IMR-90 (cell line): ENCODE measurements around the gene PPIAL4G. TPM values are rescaled to one million over a fixed set of nuclear protein-coding genes. Genes with fewer than 3 reads are reported as not detected.
"Not testable (repeated sequence)": the region's sequence is repeated elsewhere in the genome, so short reads cannot be mapped to it uniquely, and the experiment has no call there.

ENCODE experiments used
- ATAC-seq: fragments of 200-7000 bp; cut with Tn5 transposase; 2 replicates; pipeline ENCODE4 v1.9.1; 2020; ENCODE audit warnings: low read depth, mild to moderate bottlenecking, moderate library complexity
- BruUV-seq: library from RNA; stranded (reverse); fragments of 400-500 nt; replicated peaks from 2 replicates; lab custom pipeline; 2021; lab: Mats Ljungman, UMichigan
- CTCF ChIA-PET: fragments of 300-600 bp; formaldehyde crosslinking; extraction: SDS; loops from one replicate; lab custom pipeline; 2021; ENCODE audit warnings: antibody characterized with exemption; lab: Yijun Ruan, JAX
- POLR2A ChIA-PET: fragments of 300-600 bp; sonication (Branson Sonifier 250); formaldehyde crosslinking; loops from one replicate; lab custom pipeline; 2022; ENCODE audit warnings: antibody characterized with exemption; ENCODE audit not compliant: unreplicated experiment; lab: Charles Lee
- DNase-seq: peaks from one replicate; pipeline ENCODE4 v3.0.0; 2013
- H2AFZ ChIP-seq: replicated peaks from 2 replicates; pipeline ENCODE3; 2013; ENCODE audit warnings: low read length, mild to moderate bottlenecking; ENCODE audit not compliant: poor library complexity
- H2AK5ac ChIP-seq: 2 replicates; pipeline ENCODE4 v1.6.1; 2013; ENCODE audit warnings: low read depth, low read length, inconsistent platforms
- H2AK9ac ChIP-seq: replicated peaks from 2 replicates; pipeline ENCODE3; 2013; ENCODE audit warnings: mild to moderate bottlenecking, low read depth, low read length, moderate library complexity; ENCODE audit not compliant: poor library complexity
- H2BK120ac ChIP-seq: 2 replicates; pipeline ENCODE4 v1.6.1; 2013; ENCODE audit warnings: low read depth, low read length, inconsistent platforms
- H2BK15ac ChIP-seq: 3 replicates; pipeline ENCODE4 v1.6.1; 2013; ENCODE audit warnings: low read depth, low read length, inconsistent platforms
- H2BK20ac ChIP-seq: 2 replicates; pipeline ENCODE4 v1.6.1; 2013; ENCODE audit warnings: low read depth, mild to moderate bottlenecking, inconsistent platforms, low read length, moderate library complexity
- H2BK5ac ChIP-seq: 2 replicates; pipeline ENCODE4 v1.6.1; 2013; ENCODE audit warnings: mild to moderate bottlenecking, low read depth, low read length, inconsistent platforms; ENCODE audit not compliant: poor library complexity, severe bottlenecking
- H3K14ac ChIP-seq: replicated peaks from 2 replicates; pipeline ENCODE4 v1.6.1; 2013; ENCODE audit warnings: low read depth, low read length, inconsistent platforms
- H3K18ac ChIP-seq: 2 replicates; pipeline ENCODE4 v1.6.1; 2013; ENCODE audit warnings: low read depth, low read length, control low read depth
- H3K23ac ChIP-seq: 2 replicates; pipeline ENCODE4 v1.6.1; 2013; ENCODE audit warnings: low read depth, low read length, inconsistent platforms
- H3K27ac ChIP-seq: 2 replicates; pipeline ENCODE4 v1.5.1; 2013; ENCODE audit warnings: mild to moderate bottlenecking, control low read depth, low read length; ENCODE audit not compliant: insufficient read depth
- H3K27me3 ChIP-seq: 2 replicates; pipeline ENCODE4 v1.6.1; 2013; ENCODE audit warnings: low read length; ENCODE audit not compliant: control insufficient read depth, insufficient read depth
- H3K36me3 ChIP-seq: 2 replicates; pipeline ENCODE4 v1.6.1; 2013; ENCODE audit warnings: low read length, mixed read lengths; ENCODE audit not compliant: control insufficient read depth, insufficient read depth
- H3K4ac ChIP-seq: 2 replicates; pipeline ENCODE4 v1.6.1; 2013; ENCODE audit warnings: low read depth, low read length, inconsistent platforms
- H3K4me1 ChIP-seq: 2 replicates; pipeline ENCODE4 v1.6.1; 2013; ENCODE audit warnings: low read length, mixed read lengths; ENCODE audit not compliant: control insufficient read depth, insufficient read depth
- H3K4me2 ChIP-seq: 2 replicates; pipeline ENCODE4 v1.6.1; 2013; ENCODE audit warnings: low read depth, mild to moderate bottlenecking, control low read depth, low read length, moderate library complexity
- H3K4me3 ChIP-seq: 2 replicates; pipeline ENCODE4 v1.5.1; 2013; ENCODE audit warnings: low read depth, mild to moderate bottlenecking, control low read depth, low read length, moderate library complexity; ENCODE audit not compliant: insufficient read depth
- H3K56ac ChIP-seq: 2 replicates; pipeline ENCODE4 v1.6.1; 2013; ENCODE audit warnings: low read length, inconsistent platforms; ENCODE audit not compliant: insufficient read depth; ENCODE audit errors: extremely low read depth
- H3K79me1 ChIP-seq, 2 experiments: 2 replicates each; pipeline ENCODE4 v1.6.1; 2013; ENCODE audit warnings: low read length in 2 of 2, inconsistent platforms in 1 of 2, low read depth in 1 of 2
- H3K9ac ChIP-seq: 2 replicates; pipeline ENCODE4 v1.6.1; 2013; ENCODE audit warnings: low read depth, low read length, control low read depth
- H3K9me1 ChIP-seq: 2 replicates; pipeline ENCODE4 v1.6.1; 2013; ENCODE audit warnings: low read length, inconsistent platforms; ENCODE audit not compliant: insufficient read depth
- H3K9me3 ChIP-seq: 2 replicates; pipeline ENCODE4 v1.6.1; 2013; ENCODE audit warnings: low read length; ENCODE audit not compliant: control insufficient read depth, insufficient read depth
- H4K20me1 ChIP-seq: 2 replicates; pipeline ENCODE4 v1.6.1; 2013; ENCODE audit warnings: low read length, inconsistent platforms; ENCODE audit not compliant: insufficient read depth
- H4K5ac ChIP-seq: 2 replicates; pipeline ENCODE4 v1.6.1; 2013; ENCODE audit warnings: mild to moderate bottlenecking, low read depth, low read length, control low read depth
- H4K8ac ChIP-seq, 2 experiments: 2 replicates each; pipeline ENCODE4 v1.6.1; 2013; ENCODE audit warnings: low read depth in 2 of 2, low read length in 2 of 2, control low read depth in 1 of 2, inconsistent platforms in 1 of 2
- H4K91ac ChIP-seq: 2 replicates; pipeline ENCODE4 v1.6.1; 2013; ENCODE audit warnings: low read depth, low read length, inconsistent platforms; ENCODE audit not compliant: insufficient read depth
- WGBS, 2 experiments: methylation state at CpG; one replicate each; pipeline versions ENCODE4 v1.1.5 to v1.1.7; 2013; ENCODE audit warnings: missing lambda C conversion rate in 2 of 2; ENCODE audit not compliant: insufficient read length in 1 of 2; ENCODE audit errors: extremely low coverage in 2 of 2; 5-methylcytosine and 5-hydroxymethylcytosine counted together
- dilution Hi-C: fragments of 300-500 bp; cut with HindIII; formaldehyde crosslinking; loops from one replicate; pipeline ENCODE4 v1.14.3; 2018; ENCODE audit warnings: low sequenced_read_pairs; ENCODE audit not compliant: unreplicated experiment
- in situ Hi-C: fragments of 300-500 bp; cut with MboI; formaldehyde crosslinking; loops from 3 replicates; pipeline ENCODE4 v1.14.3; 2019; ENCODE audit warnings: low sequenced_read_pairs, inconsistent platforms, mixed read lengths
- intact Hi-C: fragments of 100-400 bp; cut with micrococcal nuclease; formaldehyde crosslinking; loops from 2 replicates; pipeline ENCODE4 v1.10.0; 2022
- polyA plus RNA-seq, 3 experiments: library from polyadenylated mRNA; depleted of rRNA; stranded (reverse); fragments of >200 nt; gene quantifications; 2 replicates each; pipeline ENCODE4 v1.2.3, GENCODE V29; 2012; ENCODE audit warnings: low replicate concordance in 1 of 3
- total RNA-seq: library from RNA; depleted of rRNA; stranded (reverse); fragments of >200 nt; gene quantifications from 2 replicates; pipeline ENCODE4 v1.2.3, GENCODE V29; 2012

The PPIAL4G gene
- total and polyA plus RNA-seq, 2 of the 4 experiments (the other 2 are of a cell fraction): not detected

GRCh38 chr1:148514310-148514709, 31.2 kb upstream of the PPIAL4G start:
- H3K18ac ChIP-seq, H2AK5ac ChIP-seq, H3K4me3 ChIP-seq, H3K79me1 ChIP-seq, H3K4me2 ChIP-seq, DNase-seq, H3K56ac ChIP-seq, POLR2A ChIA-PET, H3K9me3 ChIP-seq, H2BK20ac ChIP-seq, H3K4me1 ChIP-seq, intact Hi-C loops, H4K8ac ChIP-seq, H3K27me3 ChIP-seq, H3K14ac ChIP-seq, H3K9ac ChIP-seq, H3K23ac ChIP-seq, H3K27ac ChIP-seq, H3K9me1 ChIP-seq, ATAC-seq, H4K5ac ChIP-seq, H3K4ac ChIP-seq, H4K91ac ChIP-seq, H2BK5ac ChIP-seq, H2AFZ ChIP-seq, H2AK9ac ChIP-seq, H3K36me3 ChIP-seq, H2BK15ac ChIP-seq, in situ Hi-C loops, dilution Hi-C loops, H2BK120ac ChIP-seq, BruUV-seq, H4K20me1 ChIP-seq, CTCF ChIA-PET: not testable (repeated sequence)
- no CpG with 5 or more reads among the region's 3 CpGs for WGBS, 2 experiments

DNA sequence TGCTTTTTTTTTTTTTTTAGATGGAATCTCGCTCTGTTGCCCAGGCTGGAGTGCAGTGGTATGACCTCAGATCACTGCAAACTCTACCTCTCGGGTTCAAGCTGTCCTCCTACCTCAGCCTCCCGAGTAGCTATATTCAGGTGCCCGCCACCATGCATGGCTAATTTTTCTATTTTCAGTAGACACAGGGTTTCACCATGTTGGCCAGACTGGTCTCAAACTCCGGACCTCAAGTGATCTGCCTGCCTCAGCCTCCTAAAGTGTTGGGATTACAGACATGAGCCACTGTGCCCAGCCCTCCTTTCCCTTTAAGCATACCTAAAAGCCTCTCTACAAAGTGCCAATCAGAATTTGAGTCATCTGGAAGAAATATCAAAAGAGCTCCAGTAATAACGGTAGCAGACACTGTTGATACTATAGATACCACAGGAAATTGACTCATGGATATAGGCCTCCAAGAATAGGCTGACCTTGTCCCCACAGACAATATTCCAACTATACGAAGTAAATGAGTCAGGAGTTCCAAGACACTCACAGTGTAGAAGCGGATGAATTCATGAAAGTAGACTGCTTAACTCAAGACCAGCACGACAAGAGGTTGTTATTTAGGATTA, 29.6 kb upstream of the PPIAL4G start:
- CTCF ChIA-PET, H2AFZ ChIP-seq, H3K9me1 ChIP-seq, H3K4me3 ChIP-seq, in situ Hi-C loops, H4K91ac ChIP-seq, H2BK15ac ChIP-seq, H4K8ac ChIP-seq, BruUV-seq, POLR2A ChIA-PET, H3K4me1 ChIP-seq, dilution Hi-C loops, H3K14ac ChIP-seq, H3K4me2 ChIP-seq, H2AK9ac ChIP-seq, H2BK20ac ChIP-seq, H2BK120ac ChIP-seq, H3K36me3 ChIP-seq, H4K20me1 ChIP-seq, H3K79me1 ChIP-seq, H3K4ac ChIP-seq, H3K9ac ChIP-seq, H3K56ac ChIP-seq, H3K23ac ChIP-seq, H3K18ac ChIP-seq, H3K27me3 ChIP-seq, intact Hi-C loops, H2AK5ac ChIP-seq, H3K27ac ChIP-seq, H4K5ac ChIP-seq, H2BK5ac ChIP-seq, H3K9me3 ChIP-seq: not testable (repeated sequence)
- WGBS, 2 experiments: no CpG with 5 or more reads among the region's 9 CpGs
- ATAC-seq (peak; percentile 59; the same call in 1 of the 2 replicates), DNase-seq (peak; percentile 66)
